MCF 10A (cell line): Measurements from ENCODE around the gene NKPD1. TPM values are rescaled to one million over a fixed set of nuclear protein-coding genes. Genes with fewer than 3 reads are reported as not detected.

Experiments used
- BruUV-seq: library from RNA; stranded (reverse); fragments of 400-500 nt; replicated peaks from 2 replicates; lab custom pipeline; 2021; lab: Mats Ljungman, UMichigan
- CTCF ChIA-PET: fragments of 300-600 bp; sonication (Branson Sonifier 250); formaldehyde crosslinking; extraction: SDS; loops from one replicate; lab custom pipeline; 2021; ENCODE audit warnings: antibody characterized with exemption, inconsistent platforms; lab: Yijun Ruan, JAX
- POLR2A ChIA-PET: fragments of 300-600, 350-650 bp; sonication (Branson Sonifier 250); formaldehyde crosslinking; extraction: SDS; loops from one replicate; lab custom pipeline; 2020; ENCODE audit warnings: antibody characterized with exemption, inconsistent platforms; lab: Yijun Ruan, JAX
- DNase-seq: peaks from one replicate; pipeline ENCODE4 v3.0.0-alpha.2; 2018; ENCODE audit not compliant: unreplicated experiment
- H3K27ac Mint-ChIP-seq: one replicate; pipeline ENCODE4 v1.8.0; 2022; ENCODE audit warnings: mild to moderate bottlenecking, low read depth, mixed read lengths; ENCODE audit not compliant: unreplicated experiment
- H3K27me3 Mint-ChIP-seq: one replicate; pipeline ENCODE4 v1.8.0; 2022; ENCODE audit warnings: mixed read lengths; ENCODE audit not compliant: insufficient read depth, unreplicated experiment
- H3K36me3 Mint-ChIP-seq: one replicate; pipeline ENCODE4 v1.8.0; 2022; ENCODE audit warnings: mild to moderate bottlenecking, moderate library complexity, mixed read lengths; ENCODE audit not compliant: insufficient read depth, unreplicated experiment
- H3K4me1 Mint-ChIP-seq: one replicate; pipeline ENCODE4 v1.8.0; 2022; ENCODE audit warnings: mixed read lengths; ENCODE audit not compliant: insufficient read depth, unreplicated experiment
- H3K4me3 Mint-ChIP-seq: one replicate; pipeline ENCODE4 v1.8.0; 2022; ENCODE audit warnings: mild to moderate bottlenecking, moderate library complexity, mixed read lengths; ENCODE audit not compliant: unreplicated experiment
- H3K9me3 Mint-ChIP-seq: one replicate; pipeline ENCODE4 v1.8.0; 2022; ENCODE audit warnings: mixed read lengths; ENCODE audit not compliant: unreplicated experiment
- CTCF ChIP-seq: fragments of 200-600 bp; IDR thresholded peaks from one replicate; pipeline ENCODE4 v1.8.0; 2022; ENCODE audit warnings: antibody characterized with exemption, mild to moderate bottlenecking; ENCODE audit not compliant: unreplicated experiment
- intact Hi-C: fragments of 100-400 bp; cut with micrococcal nuclease; formaldehyde crosslinking; loops from 2 replicates; pipeline ENCODE4 v1.14.1; 2022
- total RNA-seq: library from RNA; stranded (reverse); gene quantifications from 2 replicates; pipeline ENCODE4 v1.2.3, GENCODE V29; 2022

The NKPD1 gene
- total RNA-seq, 1 experiment from 2014 or later = 0.09 TPM

GRCh38 chr19:45146741-45147205, 14.0 kb downstream of the NKPD1 start:
- peaks cover 5% of the 10 kb centered on the region for H3K4me1 Mint-ChIP-seq
- no peaks in the 10 kb centered on the region for H3K9me3 Mint-ChIP-seq
- TF ChIP-seq CTCF = no peak
- ChIA-PET CTCF (interaction anchor here (0.9 kb wide), 1 partner anchor 21 kb away, joined by 3 read pairs; no protein-coding TSS in a partner anchor), POLR2A (interaction anchor here (0.6 kb wide), 1 partner anchor 111 kb away, joined by 3 read pairs; no protein-coding TSS in a partner anchor)
- BruUV-seq = no TSS peak
- no peak overlapping the region for H3K4me3 Mint-ChIP-seq
- H3K36me3 Mint-ChIP-seq = peaks cover 22% of the 10 kb centered on the region
- H3K27ac Mint-ChIP-seq = no peak overlapping the region
- H3K27me3 Mint-ChIP-seq = no peaks in the 10 kb centered on the region
- intact Hi-C loops = no loop called here
- no peak for DNase-seq

- H3K27ac Mint-ChIP-seq = no peak overlapping the region
- H3K4me1 Mint-ChIP-seq = peaks cover 1% of the 10 kb centered on the region
- no peaks in the 10 kb centered on the region for H3K27me3 Mint-ChIP-seq
- POLR2A ChIA-PET = interaction anchor here (0.6 kb wide), 2 partner anchors 25 to 111 kb away, joined by 3 read pairs; no protein-coding TSS in a partner anchor
- CTCF ChIA-PET = interaction anchor here (0.9 kb wide), 1 partner anchor 21 kb away, joined by 3 read pairs; no protein-coding TSS in a partner anchor
- BruUV-seq = no TSS peak
- no peak for DNase-seq
- no peaks in the 10 kb centered on the region for H3K9me3 Mint-ChIP-seq
- intact Hi-C loops = no loop called here
- peaks cover 22% of the 10 kb centered on the region for H3K36me3 Mint-ChIP-seq
- no peak for TF ChIP-seq CTCF
- H3K4me3 Mint-ChIP-seq = no peak overlapping the region
These were observed 14.5 kb downstream of the NKPD1 start for GRCh38 chr19:45146251-45146650.

GRCh38 chr19:45145270-45146189, 15.3 kb downstream of the NKPD1 start:
- no peak overlapping the region for H3K27ac Mint-ChIP-seq
- ChIA-PET CTCF (no interaction called here), POLR2A (interaction anchor here (0.6 kb wide), 1 partner anchor 25 kb away, joined by 3 read pairs; no protein-coding TSS in a partner anchor)
- no peaks in the 10 kb centered on the region for H3K9me3 Mint-ChIP-seq
- no peak for DNase-seq
- H3K36me3 Mint-ChIP-seq = peaks cover 25% of the 10 kb centered on the region
- TF ChIP-seq CTCF = no peak
- intact Hi-C loops = no loop called here
- no peak overlapping the region for H3K4me3 Mint-ChIP-seq
- no TSS peak for BruUV-seq
- no peaks in the 10 kb centered on the region for H3K4me1 Mint-ChIP-seq
- H3K27me3 Mint-ChIP-seq = no peaks in the 10 kb centered on the region
